ENCODE data around the gene PRIMA1. TPM values are rescaled to one million over a fixed set of nuclear protein-coding genes. Genes with fewer than 3 reads are reported as not detected.

Gene PRIMA1
- total RNA-seq, 2 experiments from 2014 or later: not detected

DNA sequence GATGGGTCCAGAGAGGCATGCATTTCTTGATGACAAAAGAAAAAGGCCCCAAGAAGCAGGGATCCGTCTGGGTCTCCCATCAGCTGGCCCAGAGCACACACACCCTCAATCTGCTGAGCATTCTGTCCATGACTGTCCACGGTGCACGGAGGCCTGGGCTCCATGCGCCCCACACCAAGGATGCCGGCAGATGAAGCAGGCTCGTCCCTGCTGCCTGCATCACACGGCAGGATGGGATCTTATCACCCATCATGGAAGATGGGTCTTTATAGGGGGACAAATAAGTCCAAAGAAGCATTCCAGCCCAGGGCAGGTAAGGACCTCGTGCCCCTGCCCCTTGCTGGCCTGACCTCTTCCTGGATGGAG, 59.7 kb downstream of the PRIMA1 start:
- ChIA-PET CTCF (no interaction called here), POLR2A (no interaction called here)
- intact Hi-C loops (cut with micrococcal nuclease): no loop called here
- TF ChIP-seq, protein P1, sequence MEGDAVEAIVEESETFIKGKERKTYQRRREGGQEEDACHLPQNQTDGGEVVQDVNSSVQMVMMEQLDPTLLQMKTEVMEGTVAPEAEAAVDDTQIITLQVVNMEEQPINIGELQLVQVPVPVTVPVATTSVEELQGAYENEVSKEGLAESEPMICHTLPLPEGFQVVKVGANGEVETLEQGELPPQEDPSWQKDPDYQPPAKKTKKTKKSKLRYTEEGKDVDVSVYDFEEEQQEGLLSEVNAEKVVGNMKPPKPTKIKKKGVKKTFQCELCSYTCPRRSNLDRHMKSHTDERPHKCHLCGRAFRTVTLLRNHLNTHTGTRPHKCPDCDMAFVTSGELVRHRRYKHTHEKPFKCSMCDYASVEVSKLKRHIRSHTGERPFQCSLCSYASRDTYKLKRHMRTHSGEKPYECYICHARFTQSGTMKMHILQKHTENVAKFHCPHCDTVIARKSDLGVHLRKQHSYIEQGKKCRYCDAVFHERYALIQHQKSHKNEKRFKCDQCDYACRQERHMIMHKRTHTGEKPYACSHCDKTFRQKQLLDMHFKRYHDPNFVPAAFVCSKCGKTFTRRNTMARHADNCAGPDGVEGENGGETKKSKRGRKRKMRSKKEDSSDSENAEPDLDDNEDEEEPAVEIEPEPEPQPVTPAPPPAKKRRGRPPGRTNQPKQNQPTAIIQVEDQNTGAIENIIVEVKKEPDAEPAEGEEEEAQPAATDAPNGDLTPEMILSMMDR (IDR thresholded peaks at IDR 0.05): no peak
- H3K4me3 Mint-ChIP-seq: no peak overlapping the region
- ATAC-seq (no peak), DNase-seq (no peak)
- H3K27me3 Mint-ChIP-seq: no peaks in the 10 kb centered on the region
- H3K36me3 Mint-ChIP-seq (ENCODE audit: low read depth): no peaks in the 10 kb centered on the region
- H3K9me3 Mint-ChIP-seq: no peaks in the 10 kb centered on the region
- no peaks in the 10 kb centered on the region for H3K4me1 Mint-ChIP-seq (ENCODE audit: low read depth)
- no peak overlapping the region for H3K27ac Mint-ChIP-seq

DNA sequence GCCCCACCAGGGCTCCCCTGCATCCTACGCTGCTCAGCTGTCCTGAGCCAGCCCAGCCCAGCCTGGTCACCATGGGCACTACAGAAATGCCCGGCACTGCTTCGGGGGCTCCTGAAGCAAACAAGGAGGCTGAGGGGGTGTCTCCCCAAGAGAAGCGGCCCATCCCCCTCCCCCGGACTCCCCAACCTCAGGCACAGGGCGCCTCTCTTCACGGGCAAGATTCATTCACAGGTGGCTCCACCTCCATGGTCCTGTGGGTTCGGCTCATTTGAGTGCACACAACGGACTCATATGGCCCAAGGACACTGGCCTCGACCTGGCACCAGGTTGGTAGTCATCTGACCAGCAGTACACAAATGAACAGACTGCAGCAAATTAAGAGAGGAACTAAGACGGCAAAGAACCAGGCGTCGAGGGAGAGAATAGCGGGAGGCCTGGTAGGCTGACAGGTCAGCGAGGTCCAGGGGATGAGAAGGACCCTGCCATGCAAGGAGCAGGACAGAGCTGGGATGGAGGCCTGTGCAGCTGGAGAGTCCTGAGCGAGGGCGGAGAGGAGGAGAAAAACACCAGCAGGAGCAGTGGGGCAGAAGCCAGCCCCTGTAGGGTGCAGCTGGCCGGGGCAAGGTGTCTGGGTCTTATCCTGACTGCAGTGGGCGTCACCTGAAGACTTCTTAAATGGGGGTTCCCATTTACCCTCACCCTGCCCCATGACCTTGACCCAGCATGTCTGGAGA, 60.2 kb downstream of the PRIMA1 start:
- no peaks in the 10 kb centered on the region for H3K36me3 Mint-ChIP-seq (ENCODE audit: low read depth)

DNA sequence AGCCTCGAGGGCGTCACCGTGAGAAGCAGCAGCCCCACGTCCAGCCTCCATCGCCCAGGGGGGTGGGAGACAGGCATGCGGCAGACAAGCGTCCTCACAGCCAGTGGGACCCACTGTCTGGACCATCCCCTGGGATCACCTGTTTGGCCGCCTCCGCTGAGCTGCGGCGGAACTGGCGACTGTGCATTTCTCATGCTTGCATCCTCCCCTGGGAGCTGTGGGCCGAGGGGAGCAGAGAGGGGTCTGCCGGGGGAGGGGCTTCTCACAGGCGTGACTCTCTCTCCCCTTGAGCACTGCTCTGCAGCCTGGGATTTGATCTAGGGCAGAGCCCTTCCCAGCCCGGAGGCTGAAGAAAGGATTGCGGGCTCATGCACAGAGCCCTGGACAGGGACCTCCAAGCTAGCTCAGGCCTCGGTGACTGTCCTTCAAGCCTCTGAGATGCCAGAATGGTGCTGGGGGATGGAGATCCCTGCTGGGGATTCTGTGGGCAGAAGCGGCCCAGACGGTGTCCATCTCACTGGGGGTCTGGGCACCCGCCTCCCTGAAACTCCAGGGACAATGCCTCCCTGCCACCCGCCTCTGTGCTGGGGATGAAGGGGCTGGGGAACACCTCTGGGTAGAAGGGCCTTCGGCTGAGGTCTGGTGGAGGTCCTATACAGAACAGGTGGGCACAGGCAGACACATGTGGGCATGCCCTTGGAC, 61.1 kb downstream of the PRIMA1 start:
- DNase-seq (no peak), ATAC-seq (no peak)
- Mint-ChIP-seq H3K4me1 (ENCODE audit: low read depth) (no peaks in the 10 kb centered on the region), H3K4me3 (no peak overlapping the region), H3K27ac (no peak overlapping the region), H3K27me3 (no peaks in the 10 kb centered on the region), H3K36me3 (ENCODE audit: low read depth) (no peaks in the 10 kb centered on the region), H3K9me3 (no peaks in the 10 kb centered on the region)
- CTCF ChIA-PET: no interaction called here
- TF ChIP-seq, protein P1 (IDR thresholded peaks at IDR 0.05): no peak
- intact Hi-C loops (cut with micrococcal nuclease): no loop called here
- POLR2A ChIA-PET: no interaction called here

More for the DNA sequence above, 60.2 kb downstream of the PRIMA1 start:
- no peaks in the 10 kb centered on the region for H3K4me1 Mint-ChIP-seq (ENCODE audit: low read depth)
- POLR2A ChIA-PET: no interaction called here
- no peaks in the 10 kb centered on the region for H3K9me3 Mint-ChIP-seq
- intact Hi-C loops (cut with micrococcal nuclease): no loop called here
- DNase-seq: no peak
- no peak overlapping the region for H3K27ac Mint-ChIP-seq
- no peak overlapping the region for H3K4me3 Mint-ChIP-seq
- no peaks in the 10 kb centered on the region for H3K27me3 Mint-ChIP-seq
- CTCF ChIA-PET: no interaction called here
- TF ChIP-seq, protein P1 (IDR thresholded peaks at IDR 0.05): no peak
- no peak for ATAC-seq

DNA sequence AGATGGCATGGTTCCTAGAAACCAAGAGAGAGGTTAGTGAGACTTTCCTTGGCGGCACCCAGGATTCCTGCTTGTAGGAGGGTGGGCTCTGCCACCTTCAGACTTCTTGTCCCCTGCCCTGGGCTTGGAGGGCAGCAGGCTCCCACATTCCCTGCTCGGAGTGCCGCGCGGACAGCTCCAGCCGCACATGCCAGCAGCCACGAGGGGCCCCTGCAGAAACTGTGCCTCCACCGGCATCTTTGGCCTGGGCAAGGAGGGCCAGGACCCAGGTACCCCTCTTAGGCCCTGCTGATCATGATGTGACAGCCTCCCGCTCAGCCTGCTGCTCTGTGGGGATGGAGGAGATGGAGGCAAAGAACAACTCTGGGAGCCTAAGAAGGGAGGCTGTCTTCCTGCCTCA, 62.3 kb downstream of the PRIMA1 start:
- H3K9me3 Mint-ChIP-seq: no peaks in the 10 kb centered on the region
- H3K4me3 Mint-ChIP-seq: no peak overlapping the region
- intact Hi-C loops (cut with micrococcal nuclease): no loop called here
- TF ChIP-seq, protein P1 (IDR thresholded peaks at IDR 0.05): no peak
- H3K36me3 Mint-ChIP-seq (ENCODE audit: low read depth): no peaks in the 10 kb centered on the region
- no peak overlapping the region for H3K27ac Mint-ChIP-seq
- no peaks in the 10 kb centered on the region for H3K27me3 Mint-ChIP-seq
- ChIA-PET CTCF (no interaction called here), POLR2A (interaction anchor here (0.9 kb wide), 1 partner anchor 9 kb away, joined by 3 read pairs; no protein-coding TSS in a partner anchor)
- no peaks in the 10 kb centered on the region for H3K4me1 Mint-ChIP-seq (ENCODE audit: low read depth)
- no peak for DNase-seq
- ATAC-seq: no peak

DNA sequence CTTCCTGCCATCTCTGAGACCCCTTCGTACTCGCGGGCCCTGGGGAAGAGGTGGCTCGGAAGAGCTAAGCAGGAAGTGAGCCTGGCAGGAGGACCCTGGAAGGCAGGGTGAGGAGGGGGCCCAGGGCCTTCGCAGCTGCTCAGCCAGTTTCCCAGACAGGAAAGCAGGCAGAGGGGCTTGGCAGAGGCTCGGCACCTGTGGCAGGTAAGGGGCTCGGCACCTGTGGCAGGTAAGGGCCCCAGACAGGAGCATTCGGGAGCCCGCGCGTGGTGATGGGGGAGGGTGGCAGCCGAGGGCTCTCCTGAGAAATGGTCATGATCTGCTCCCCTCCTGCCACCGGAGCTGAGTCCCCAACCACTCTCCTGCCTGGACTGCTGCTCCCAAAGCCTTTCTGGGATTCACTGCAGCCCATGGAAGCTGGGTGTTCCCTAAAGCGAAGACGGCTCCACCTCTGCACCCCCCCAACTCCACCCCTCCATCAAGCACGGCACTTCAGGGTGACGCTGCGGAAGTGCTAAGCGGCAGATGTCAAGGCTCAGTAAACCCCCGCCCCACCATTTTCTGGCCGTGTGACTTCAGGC, 63.2 kb downstream of the PRIMA1 start:
- ChIA-PET POLR2A (interaction anchor here (0.9 kb wide), 1 partner anchor 10 kb away, joined by 3 read pairs; no protein-coding TSS in a partner anchor), CTCF (no interaction called here)
- Mint-ChIP-seq H3K9me3 (no peaks in the 10 kb centered on the region), H3K36me3 (ENCODE audit: low read depth) (no peaks in the 10 kb centered on the region), H3K4me3 (no peak overlapping the region), H3K4me1 (ENCODE audit: low read depth) (no peaks in the 10 kb centered on the region), H3K27me3 (no peaks in the 10 kb centered on the region), H3K27ac (no peak overlapping the region)
- TF ChIP-seq, protein P1 (IDR thresholded peaks at IDR 0.05): no peak
- ATAC-seq: no peak
- DNase-seq: no peak
- intact Hi-C loops (cut with micrococcal nuclease): no loop called here

Data from activated CD8-positive, alpha-beta T cell treated with anti-CD3 and anti-CD28 coated beads for 36 hours (primary cell).